Progenitor cell of endocrine pancreas (in vitro differentiated cells): Measurements from ENCODE around the gene GRAMD1B. TPM values are rescaled to one million over a fixed set of nuclear protein-coding genes. Genes with fewer than 3 reads are reported as not detected.

ENCODE experiments used
- DNase-seq: peaks from one replicate; pipeline ENCODE4 v3.0.0; 2021; ENCODE audit warnings: low spot score; ENCODE audit not compliant: unreplicated experiment
- H3K27ac Mint-ChIP-seq: 2 replicates; pipeline ENCODE4 v1.8.0; 2021; ENCODE audit warnings: mild to moderate bottlenecking, moderate library complexity, mixed read lengths
- H3K27me3 Mint-ChIP-seq: 2 replicates; pipeline ENCODE4 v1.8.0; 2021; ENCODE audit warnings: mixed read lengths
- H3K36me3 Mint-ChIP-seq: 2 replicates; pipeline ENCODE4 v1.8.0; 2022; ENCODE audit warnings: mixed read lengths; ENCODE audit not compliant: insufficient read depth
- H3K4me1 Mint-ChIP-seq: 2 replicates; pipeline ENCODE4 v1.8.0; 2021; ENCODE audit warnings: low read depth, mixed read lengths
- H3K4me3 Mint-ChIP-seq: 2 replicates; pipeline ENCODE4 v1.8.0; 2021; ENCODE audit warnings: low read depth, mild to moderate bottlenecking, moderate library complexity, mixed read lengths
- H3K9me3 Mint-ChIP-seq: 2 replicates; pipeline ENCODE4 v1.8.0; 2021; ENCODE audit warnings: low read depth, mixed read lengths
- total RNA-seq: library from RNA; stranded (reverse); gene quantifications from 2 replicates; pipeline ENCODE4 v1.2.1, GENCODE V29; 2021
- TF ChIP-seq, protein P1 (sequence below): fragments of 200-600 bp; sonication (generic); IDR thresholded peaks from one replicate; pipeline ENCODE4 v1.5.0; 2021; ENCODE audit warnings: antibody characterized with exemption, mild to moderate bottlenecking; ENCODE audit not compliant: unreplicated experiment

Gene GRAMD1B
- total RNA-seq, 1 donor from 2014 or later, result 4.5 TPM

- Mint-ChIP-seq H3K27me3 (peaks cover 9% of the 10 kb centered on the region), H3K36me3 (no peaks in the 10 kb centered on the region), H3K4me3 (no peak overlapping the region), H3K9me3 (peaks cover 4% of the 10 kb centered on the region), H3K4me1 (peaks cover 18% of the 10 kb centered on the region), H3K27ac (no peak overlapping the region)
- TF ChIP-seq, protein P1, sequence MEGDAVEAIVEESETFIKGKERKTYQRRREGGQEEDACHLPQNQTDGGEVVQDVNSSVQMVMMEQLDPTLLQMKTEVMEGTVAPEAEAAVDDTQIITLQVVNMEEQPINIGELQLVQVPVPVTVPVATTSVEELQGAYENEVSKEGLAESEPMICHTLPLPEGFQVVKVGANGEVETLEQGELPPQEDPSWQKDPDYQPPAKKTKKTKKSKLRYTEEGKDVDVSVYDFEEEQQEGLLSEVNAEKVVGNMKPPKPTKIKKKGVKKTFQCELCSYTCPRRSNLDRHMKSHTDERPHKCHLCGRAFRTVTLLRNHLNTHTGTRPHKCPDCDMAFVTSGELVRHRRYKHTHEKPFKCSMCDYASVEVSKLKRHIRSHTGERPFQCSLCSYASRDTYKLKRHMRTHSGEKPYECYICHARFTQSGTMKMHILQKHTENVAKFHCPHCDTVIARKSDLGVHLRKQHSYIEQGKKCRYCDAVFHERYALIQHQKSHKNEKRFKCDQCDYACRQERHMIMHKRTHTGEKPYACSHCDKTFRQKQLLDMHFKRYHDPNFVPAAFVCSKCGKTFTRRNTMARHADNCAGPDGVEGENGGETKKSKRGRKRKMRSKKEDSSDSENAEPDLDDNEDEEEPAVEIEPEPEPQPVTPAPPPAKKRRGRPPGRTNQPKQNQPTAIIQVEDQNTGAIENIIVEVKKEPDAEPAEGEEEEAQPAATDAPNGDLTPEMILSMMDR, result no peak
- DNase-seq, result no peak
These were observed 16.4 kb upstream of the GRAMD1B start for GRCh38 chr11:123413636-123414035.

DNA sequence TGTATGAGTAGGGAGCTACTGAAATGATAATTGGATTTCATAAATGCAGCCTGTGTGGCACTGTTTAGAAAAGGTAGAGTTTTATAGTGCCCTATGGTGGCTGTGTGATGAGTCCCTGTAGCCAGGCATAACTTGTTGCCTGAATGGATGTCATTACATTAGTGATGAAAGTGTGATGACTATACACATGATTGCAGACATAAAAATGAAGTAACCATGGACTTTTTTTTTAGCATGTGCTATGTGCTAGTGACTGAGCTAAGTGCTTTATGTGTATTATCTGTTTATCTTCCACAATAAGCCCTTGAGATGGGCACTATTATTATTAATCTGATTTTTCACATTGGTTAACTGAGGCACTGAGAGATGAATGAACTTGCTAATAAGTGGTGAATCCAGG is 13.5 kb upstream of the GRAMD1B start:
- Mint-ChIP-seq H3K4me3 (no peak overlapping the region), H3K36me3 (no peaks in the 10 kb centered on the region), H3K9me3 (peaks cover 4% of the 10 kb centered on the region), H3K4me1 (peaks cover 4% of the 10 kb centered on the region), H3K27me3 (peaks cover 6% of the 10 kb centered on the region), H3K27ac (no peak overlapping the region)
- TF ChIP-seq, protein P1, result no peak
- no peak for DNase-seq

- no peak for DNase-seq
- Mint-ChIP-seq H3K4me1 (no peaks in the 10 kb centered on the region), H3K36me3 (no peaks in the 10 kb centered on the region), H3K27me3 (peaks cover 14% of the 10 kb centered on the region), H3K27ac (no peak overlapping the region), H3K9me3 (peaks cover 4% of the 10 kb centered on the region), H3K4me3 (no peak overlapping the region)
- TF ChIP-seq, protein P1, result no peak
These were observed 11.5 kb upstream of the GRAMD1B start for GRCh38 chr11:123418351-123419114.

DNA sequence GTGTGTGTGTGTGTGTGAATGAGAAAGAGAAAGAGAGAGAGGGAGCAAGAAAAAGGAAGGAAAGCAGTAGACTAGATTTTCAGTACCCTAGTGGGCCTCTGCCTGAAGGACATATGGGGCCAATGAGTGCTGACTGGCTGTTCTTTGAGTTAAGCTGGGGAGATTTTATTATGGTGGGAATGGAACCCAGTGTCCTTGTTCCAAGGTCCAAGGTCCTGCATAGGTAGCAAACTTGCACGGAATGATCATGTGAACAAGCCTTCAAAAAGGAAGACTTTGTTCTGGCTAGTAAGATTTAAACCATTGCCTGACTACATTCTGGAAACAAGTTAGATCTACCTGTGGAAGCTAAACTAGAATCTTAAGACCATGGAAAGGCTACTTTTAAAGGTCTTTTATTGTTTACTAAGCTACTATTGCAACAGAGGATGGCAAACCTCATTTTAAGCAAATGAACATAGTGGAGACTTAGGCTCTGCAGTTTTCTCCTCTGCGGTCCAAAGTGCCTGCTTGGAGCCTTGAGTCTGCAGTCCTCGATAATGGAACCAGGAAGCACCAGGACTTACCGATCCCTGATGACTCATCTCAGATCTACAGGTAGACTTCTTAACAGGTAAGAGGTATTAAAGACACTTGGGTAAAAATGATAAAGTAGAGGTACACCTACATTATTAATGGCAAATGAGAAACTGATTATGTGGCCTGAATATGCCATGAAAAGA is 10.2 kb upstream of the GRAMD1B start:
- no peaks in the 10 kb centered on the region for H3K9me3 Mint-ChIP-seq
- H3K36me3 Mint-ChIP-seq, result no peaks in the 10 kb centered on the region
- no peak for DNase-seq
- H3K27me3 Mint-ChIP-seq, result peaks cover 21% of the 10 kb centered on the region
- TF ChIP-seq, protein P1, result no peak
- H3K4me3 Mint-ChIP-seq, result no peak overlapping the region
- no peaks in the 10 kb centered on the region for H3K4me1 Mint-ChIP-seq
- no peak overlapping the region for H3K27ac Mint-ChIP-seq

DNA sequence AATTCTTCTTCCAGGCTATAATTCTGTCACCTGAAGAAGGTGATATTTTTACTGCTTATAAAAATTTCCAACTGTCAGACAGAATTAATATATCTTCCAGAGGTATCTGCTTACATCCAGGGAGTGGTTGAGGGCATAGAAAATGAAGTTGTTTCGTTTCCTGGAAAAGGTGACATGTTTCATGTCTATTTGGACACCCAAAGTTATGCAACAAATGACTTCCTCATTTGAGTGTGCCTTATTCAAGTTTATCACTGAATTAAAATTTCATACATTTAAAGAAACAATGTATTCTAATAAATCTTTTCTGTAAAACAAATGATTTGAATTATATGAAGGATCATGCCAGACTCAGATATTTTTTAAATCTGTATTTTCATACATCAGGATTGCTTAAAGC is 8.5 kb upstream of the GRAMD1B start:
- TF ChIP-seq, protein P1, result no peak
- H3K9me3 Mint-ChIP-seq, result no peaks in the 10 kb centered on the region
- peaks cover 21% of the 10 kb centered on the region for H3K27me3 Mint-ChIP-seq
- H3K4me3 Mint-ChIP-seq, result no peak overlapping the region
- no peak overlapping the region for H3K27ac Mint-ChIP-seq
- peaks cover 6% of the 10 kb centered on the region for H3K4me1 Mint-ChIP-seq
- no peak for DNase-seq
- H3K36me3 Mint-ChIP-seq, result no peaks in the 10 kb centered on the region
